Measurements from ENCODE around the gene TDRD7.

The TDRD7 gene

DNA sequence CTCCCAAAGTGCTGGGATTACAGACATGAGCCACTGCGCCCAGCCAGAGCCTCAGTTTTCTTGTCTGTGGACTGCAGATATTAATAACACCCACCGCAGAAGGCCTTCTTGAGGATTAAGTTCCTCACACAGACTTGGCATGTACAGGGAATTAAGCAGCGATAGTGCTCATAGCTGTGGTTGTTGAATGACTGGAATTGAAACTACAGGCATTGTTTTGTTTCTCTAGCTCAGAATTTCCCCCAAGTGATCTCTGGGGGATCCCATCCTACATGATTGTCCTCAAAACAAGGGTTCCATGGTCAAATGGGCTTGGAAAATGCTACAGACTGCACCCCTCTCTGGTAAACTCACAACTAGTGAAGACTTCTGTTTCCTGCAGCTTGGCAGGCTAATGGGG, 44.2 kb upstream of the TDRD7 start:
- Histone ChIP-seq H3K23ac (ENCODE audit: low read depth, low read length, poor library complexity) (no peak overlapping the region), H4K91ac (ENCODE audit: low read depth, low read length, poor library complexity) (no peak overlapping the region), H2BK15ac (ENCODE audit: low read length) (no peak overlapping the region), H3K36me3 (replicated peaks in 1 of 2; ENCODE audit: control insufficient read depth in 2 of 2, insufficient read depth in 2 of 2, low read length in 2 of 2) (peaks cover 0 to 4% of the 10 kb centered on the region in 2 donors), H3K4me1 (ENCODE audit: control insufficient read depth in 2 of 2, insufficient read depth in 1 of 2, low read depth in 1 of 2, low read length in 2 of 2) (no peaks in the 10 kb centered on the region), H2BK120ac (ENCODE audit: low read depth, low read length) (no peak overlapping the region), H3K18ac (ENCODE audit: low read length) (no peak overlapping the region), H3K27ac (replicated peaks; ENCODE audit: low read length) (no peak overlapping the region), H2AFZ (ENCODE audit: low read length) (no peak overlapping the region), H3K4me2 (ENCODE audit: insufficient read depth, low read length, poor library complexity, severe bottlenecking) (no peak overlapping the region), H2BK5ac (ENCODE audit: low read length) (no peak overlapping the region), H3K4ac (ENCODE audit: low read length) (no peak overlapping the region), H3K9me3 (replicated peaks in 1 of 2; ENCODE audit: control insufficient read depth in 2 of 2, insufficient read depth in 1 of 2, low read depth in 1 of 2, low read length in 2 of 2) (peaks cover 4 to 21% of the 10 kb centered on the region in 2 donors), H3K27me3 (ENCODE audit: control insufficient read depth in 3 of 3, insufficient read depth in 3 of 3, low read depth in 1 of 3, low read length in 3 of 3) (no peaks in the 10 kb centered on the region), H4K8ac (ENCODE audit: low read depth, low read length) (no peak overlapping the region), H2BK12ac (ENCODE audit: low read length) (no peak overlapping the region), H3K79me1 (ENCODE audit: low read depth, low read length) (no peaks in the 10 kb centered on the region), H2AK5ac (ENCODE audit: low read depth, low read length) (no peak overlapping the region), H3K9ac (ENCODE audit: low read depth, low read length, poor library complexity) (no peak overlapping the region), H3K14ac (ENCODE audit: low read length) (no peak overlapping the region), H3K4me3 (ENCODE audit: low read length in 2 of 2) (no peak overlapping the region)
- no CpG with 5 or more reads among the region's 3 CpGs for WGBS, 2 donors (ENCODE audit: extremely low coverage in 2 of 2, insufficient read length in 2 of 2, insufficient replicate concordance in 1 of 2)
- DNase-seq (ENCODE audit: low spot score): no peak

DNA sequence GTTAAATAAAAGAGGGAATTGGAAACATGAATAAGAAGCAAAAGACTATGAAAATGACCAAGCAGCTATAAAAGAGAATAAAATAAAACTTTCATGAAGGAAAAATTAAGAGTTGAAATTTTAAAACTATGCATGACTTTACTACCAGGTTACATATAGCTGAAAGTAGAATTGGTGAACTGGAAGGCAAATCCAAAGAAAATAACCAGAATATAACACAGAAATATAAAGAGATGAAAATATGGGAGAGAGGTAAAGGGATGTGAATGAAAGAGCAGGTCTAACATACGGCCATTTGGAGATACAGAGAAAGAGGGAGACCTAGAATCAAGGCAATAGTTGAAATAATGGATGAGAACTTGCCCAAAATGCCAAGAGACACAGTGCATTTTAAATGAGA, 42.9 kb upstream of the TDRD7 start:
- H2BK5ac ChIP-seq (ENCODE audit: low read length): no peak overlapping the region
- no peak overlapping the region for H3K4ac ChIP-seq (ENCODE audit: low read length)
- no peak overlapping the region for H3K18ac ChIP-seq (ENCODE audit: low read length)
- H4K91ac ChIP-seq (ENCODE audit: low read depth, low read length, poor library complexity): no peak overlapping the region
- no peak overlapping the region for H4K8ac ChIP-seq (ENCODE audit: low read depth, low read length)
- H2AFZ ChIP-seq (ENCODE audit: low read length): no peak overlapping the region
- H3K4me3 ChIP-seq (ENCODE audit: low read length in 2 of 2): no peak overlapping the region
- H3K36me3 ChIP-seq (replicated peaks in 1 of 2; ENCODE audit: control insufficient read depth in 2 of 2, insufficient read depth in 2 of 2, low read length in 2 of 2): peaks cover 0 to 4% of the 10 kb centered on the region in 2 donors
- no peak overlapping the region for H2AK5ac ChIP-seq (ENCODE audit: low read depth, low read length)
- DNase-seq (ENCODE audit: low spot score): no peak
- no peak overlapping the region for H3K23ac ChIP-seq (ENCODE audit: low read depth, low read length, poor library complexity)
- H3K27me3 ChIP-seq (ENCODE audit: control insufficient read depth in 3 of 3, insufficient read depth in 3 of 3, low read depth in 1 of 3, low read length in 3 of 3): no peaks in the 10 kb centered on the region
- H3K14ac ChIP-seq (ENCODE audit: low read length): no peak overlapping the region
- no peak overlapping the region for H3K4me2 ChIP-seq (ENCODE audit: insufficient read depth, low read length, poor library complexity, severe bottlenecking)
- no peak overlapping the region for H3K9ac ChIP-seq (ENCODE audit: low read depth, low read length, poor library complexity)
- H3K9me3 ChIP-seq (replicated peaks in 1 of 2; ENCODE audit: control insufficient read depth in 2 of 2, insufficient read depth in 1 of 2, low read depth in 1 of 2, low read length in 2 of 2): peaks cover 4 to 21% of the 10 kb centered on the region in 2 donors
- no peaks in the 10 kb centered on the region for H3K79me1 ChIP-seq (ENCODE audit: low read depth, low read length)
- no peak overlapping the region for H2BK12ac ChIP-seq (ENCODE audit: low read length)
- no peak overlapping the region for H2BK120ac ChIP-seq (ENCODE audit: low read depth, low read length)
- H3K4me1 ChIP-seq (ENCODE audit: control insufficient read depth in 2 of 2, insufficient read depth in 1 of 2, low read depth in 1 of 2, low read length in 2 of 2): no peaks in the 10 kb centered on the region
- H2BK15ac ChIP-seq (ENCODE audit: low read length): no peak overlapping the region
- WGBS, 2 donors (ENCODE audit: extremely low coverage in 2 of 2, insufficient read length in 2 of 2, insufficient replicate concordance in 1 of 2): no CpG with 5 or more reads among the region's 1 CpG
- H3K27ac ChIP-seq (replicated peaks; ENCODE audit: low read length): no peak overlapping the region

DNA sequence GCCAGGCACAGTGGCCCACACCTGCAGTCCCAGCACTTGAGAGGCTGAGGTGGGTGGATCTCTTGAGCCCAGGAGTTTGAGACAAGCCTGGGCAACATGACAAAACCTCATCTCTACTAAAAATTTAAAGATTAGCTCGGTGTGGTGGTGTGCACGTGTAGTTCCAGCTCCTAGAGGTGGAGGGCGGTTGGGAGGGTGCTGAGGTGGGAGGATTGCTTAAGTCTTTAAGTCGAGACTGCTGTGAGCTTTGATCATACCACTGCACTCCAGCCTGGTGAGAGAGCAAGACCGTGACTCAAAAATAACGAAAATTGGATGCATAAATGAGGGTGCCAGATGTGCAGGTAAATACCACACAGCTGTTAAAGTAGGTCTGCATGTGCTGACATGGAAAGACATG, 39.3 kb upstream of the TDRD7 start:
- no peaks in the 10 kb centered on the region for H3K4me1 ChIP-seq (ENCODE audit: control insufficient read depth in 2 of 2, insufficient read depth in 1 of 2, low read depth in 1 of 2, low read length in 2 of 2)
- H3K23ac ChIP-seq (ENCODE audit: low read depth, low read length, poor library complexity): no peak overlapping the region
- H3K4me3 ChIP-seq (ENCODE audit: low read length in 2 of 2): no peak overlapping the region
- H3K18ac ChIP-seq (ENCODE audit: low read length): no peak overlapping the region
- H2AFZ ChIP-seq (ENCODE audit: low read length): no peak overlapping the region
- H4K8ac ChIP-seq (ENCODE audit: low read depth, low read length): no peak overlapping the region
- no peak overlapping the region for H2BK120ac ChIP-seq (ENCODE audit: low read depth, low read length)
- H3K4ac ChIP-seq (ENCODE audit: low read length): no peak overlapping the region
- H2AK5ac ChIP-seq (ENCODE audit: low read depth, low read length): no peak overlapping the region
- no peak overlapping the region for H2BK12ac ChIP-seq (ENCODE audit: low read length)
- H4K91ac ChIP-seq (ENCODE audit: low read depth, low read length, poor library complexity): no peak overlapping the region
- no peak overlapping the region for H2BK15ac ChIP-seq (ENCODE audit: low read length)
- H3K36me3 ChIP-seq (replicated peaks in 1 of 2; ENCODE audit: control insufficient read depth in 2 of 2, insufficient read depth in 2 of 2, low read length in 2 of 2): peaks cover 5 to 10% of the 10 kb centered on the region in 2 donors
- H3K4me2 ChIP-seq (ENCODE audit: insufficient read depth, low read length, poor library complexity, severe bottlenecking): no peak overlapping the region
- H3K9me3 ChIP-seq (replicated peaks in 1 of 2; ENCODE audit: control insufficient read depth in 2 of 2, insufficient read depth in 1 of 2, low read depth in 1 of 2, low read length in 2 of 2): peaks cover 6 to 21% of the 10 kb centered on the region in 2 donors
- no peak overlapping the region for H2BK5ac ChIP-seq (ENCODE audit: low read length)
- H3K9ac ChIP-seq (ENCODE audit: low read depth, low read length, poor library complexity): no peak overlapping the region
- DNase-seq (ENCODE audit: low spot score): no peak
- no peaks in the 10 kb centered on the region for H3K27me3 ChIP-seq (ENCODE audit: control insufficient read depth in 3 of 3, insufficient read depth in 3 of 3, low read depth in 1 of 3, low read length in 3 of 3)
- no peak overlapping the region for H3K27ac ChIP-seq (replicated peaks; ENCODE audit: low read length)
- no peaks in the 10 kb centered on the region for H3K79me1 ChIP-seq (ENCODE audit: low read depth, low read length)
- H3K14ac ChIP-seq (ENCODE audit: low read length): no peak overlapping the region
- no CpG with 5 or more reads among the region's 6 CpGs for WGBS, 2 donors (ENCODE audit: extremely low coverage in 2 of 2, insufficient read length in 2 of 2, insufficient replicate concordance in 1 of 2)

DNA sequence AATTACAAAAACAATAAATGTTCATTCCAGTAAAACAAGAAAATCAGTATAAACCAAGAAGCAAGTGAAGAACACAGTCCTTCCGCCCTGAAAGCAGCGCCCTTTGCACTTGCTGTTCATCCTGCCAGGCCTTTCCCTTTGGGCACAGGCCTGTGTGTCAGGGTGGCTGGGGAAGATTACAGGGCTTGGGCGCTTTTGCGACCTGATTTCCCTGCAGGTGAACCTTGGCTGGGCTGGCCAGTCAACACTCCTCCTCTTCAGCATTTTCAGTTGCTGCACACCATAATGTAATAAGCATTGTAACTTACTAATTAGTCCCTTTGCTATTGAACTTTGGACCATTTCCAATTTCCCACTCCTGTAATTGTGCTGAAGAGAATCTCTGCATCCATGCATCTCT, 38.6 kb upstream of the TDRD7 start:
- Histone ChIP-seq H2BK12ac (ENCODE audit: low read length) (no peak overlapping the region), H3K4ac (ENCODE audit: low read length) (no peak overlapping the region), H2AK5ac (ENCODE audit: low read depth, low read length) (no peak overlapping the region), H3K79me1 (ENCODE audit: low read depth, low read length) (no peaks in the 10 kb centered on the region), H2BK5ac (ENCODE audit: low read length) (no peak overlapping the region), H3K36me3 (replicated peaks in 1 of 2; ENCODE audit: control insufficient read depth in 2 of 2, insufficient read depth in 2 of 2, low read length in 2 of 2) (peaks cover 5 to 10% of the 10 kb centered on the region in 2 donors), H3K18ac (ENCODE audit: low read length) (no peak overlapping the region), H2BK15ac (ENCODE audit: low read length) (no peak overlapping the region), H3K23ac (ENCODE audit: low read depth, low read length, poor library complexity) (no peak overlapping the region), H2BK120ac (ENCODE audit: low read depth, low read length) (no peak overlapping the region), H3K9ac (ENCODE audit: low read depth, low read length, poor library complexity) (no peak overlapping the region), H3K4me3 (ENCODE audit: low read length in 2 of 2) (no peak overlapping the region), H4K8ac (ENCODE audit: low read depth, low read length) (no peak overlapping the region), H4K91ac (ENCODE audit: low read depth, low read length, poor library complexity) (no peak overlapping the region), H2AFZ (ENCODE audit: low read length) (no peak overlapping the region), H3K27me3 (ENCODE audit: control insufficient read depth in 3 of 3, insufficient read depth in 3 of 3, low read depth in 1 of 3, low read length in 3 of 3) (no peaks in the 10 kb centered on the region), H3K9me3 (replicated peaks in 1 of 2; ENCODE audit: control insufficient read depth in 2 of 2, insufficient read depth in 1 of 2, low read depth in 1 of 2, low read length in 2 of 2) (peaks cover 6 to 19% of the 10 kb centered on the region in 2 donors), H3K4me2 (ENCODE audit: insufficient read depth, low read length, poor library complexity, severe bottlenecking) (no peak overlapping the region), H3K14ac (ENCODE audit: low read length) (no peak overlapping the region), H3K27ac (replicated peaks; ENCODE audit: low read length) (no peak overlapping the region), H3K4me1 (ENCODE audit: control insufficient read depth in 2 of 2, insufficient read depth in 1 of 2, low read depth in 1 of 2, low read length in 2 of 2) (no peaks in the 10 kb centered on the region)
- no peak for DNase-seq (ENCODE audit: low spot score)
- no CpG with 5 or more reads among the region's 4 CpGs for WGBS, 2 donors (ENCODE audit: extremely low coverage in 2 of 2, insufficient read length in 2 of 2, insufficient replicate concordance in 1 of 2)
